ENCODE measurements around the gene PIRT.

GRCh38 chr17:10879190-10879836, 41.4 kb upstream of the PIRT start:
- TF ChIP-seq EP300 (conservative IDR thresholded peaks at IDR 0.05; ENCODE audit: poor library complexity, severe bottlenecking): no peak
- peak; percentile 75 for TF ChIP-seq CTCF (IDR thresholded peaks at IDR 0.05; ENCODE audit: poor library complexity, severe bottlenecking)
- TF ChIP-seq TAF1 (IDR thresholded peaks at IDR 0.05; ENCODE audit: low read depth): no peak
- TF ChIP-seq RAD21 (conservative IDR thresholded peaks at IDR 0.05): peak; percentile 83
- no peak for TF ChIP-seq POLR2AphosphoS5 (IDR thresholded peaks at IDR 0.05)
- TF ChIP-seq EZH2 (IDR thresholded peaks at IDR 0.05; ENCODE audit: borderline replicate concordance, insufficient read depth, low read length, poor library complexity, severe bottlenecking): no peak
- TF ChIP-seq REST (IDR thresholded peaks at IDR 0.05; ENCODE audit: borderline replicate concordance): no peak

Measured in neural cell (in vitro differentiated cells).